HG03520 (cell line): ENCODE measurements around the gene CUBN.

Source experiments
- ATAC-seq: cut with Tn5 transposase; IDR thresholded peaks from one replicate; pipeline ENCODE4 v1.9.1; 2021; ENCODE audit warnings: mild to moderate bottlenecking, moderate library complexity; ENCODE audit not compliant: unreplicated experiment

The CUBN gene

DNA sequence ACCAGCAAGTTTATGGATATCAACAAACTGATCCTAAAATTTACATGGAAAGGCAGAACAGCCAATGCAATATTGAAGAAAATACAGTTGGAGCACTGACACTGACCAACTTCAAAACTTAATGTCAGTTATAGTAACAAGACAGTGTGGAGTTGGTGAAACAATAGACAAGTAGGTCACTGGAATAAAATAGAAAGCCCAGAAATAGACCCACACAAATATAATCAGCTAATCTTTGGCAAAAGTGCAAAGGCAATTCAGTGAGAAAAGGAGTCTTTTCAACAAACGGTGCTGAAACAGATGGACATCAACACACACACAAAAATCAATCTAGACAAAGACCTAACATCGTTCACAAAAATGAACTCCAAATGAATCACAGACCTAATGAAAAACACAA is 326.1 kb downstream of the CUBN start:
- no peak for ATAC-seq

GRCh38 chr10:16799621-16800020 is 330.0 kb downstream of the CUBN start:
- peak; percentile 85 for ATAC-seq

DNA sequence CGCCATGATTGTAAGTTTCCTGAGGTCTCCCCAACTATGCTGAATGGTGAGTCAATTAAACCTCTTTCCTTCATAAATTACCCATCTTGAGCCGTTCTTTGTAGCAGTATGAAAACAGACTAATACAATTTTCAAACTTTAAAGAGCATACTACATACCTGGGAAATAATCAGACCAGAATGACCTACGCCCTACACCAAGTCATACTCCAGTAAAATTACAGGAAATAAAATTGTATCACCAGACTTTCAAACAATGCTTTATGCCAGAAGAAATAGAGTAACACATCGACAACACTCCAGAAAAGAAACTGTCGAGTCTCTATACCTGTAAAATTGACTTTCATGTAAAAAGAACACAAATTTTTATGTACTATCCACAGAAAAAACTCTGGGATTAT is 331.0 kb downstream of the CUBN start:
- ATAC-seq: no peak

- no peak for ATAC-seq
Measured at GRCh38 chr10:16795410-16796073, 334.1 kb downstream of the CUBN start.

- ATAC-seq: no peak
Measured at GRCh38 chr10:16794005-16794404, 335.6 kb downstream of the CUBN start.

DNA sequence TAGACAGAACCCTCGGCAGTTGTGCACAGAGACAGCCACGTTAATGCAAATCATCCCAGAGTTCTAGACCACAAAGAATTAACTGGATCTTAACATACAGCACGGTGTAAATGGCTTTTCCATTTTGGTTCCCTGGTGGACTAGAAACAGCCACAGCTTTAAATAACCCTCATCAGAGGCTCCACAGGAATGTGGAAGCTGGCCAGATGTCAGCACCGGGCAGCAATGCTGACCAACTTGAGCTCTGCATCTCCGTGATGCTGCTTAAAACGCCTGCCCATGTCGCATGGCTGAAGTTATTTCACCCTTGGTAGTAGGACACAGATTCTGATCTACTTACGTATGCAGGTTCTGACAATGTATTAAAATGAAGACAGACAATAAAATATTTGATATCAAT is 336.9 kb downstream of the CUBN start:
- no peak for ATAC-seq

DNA sequence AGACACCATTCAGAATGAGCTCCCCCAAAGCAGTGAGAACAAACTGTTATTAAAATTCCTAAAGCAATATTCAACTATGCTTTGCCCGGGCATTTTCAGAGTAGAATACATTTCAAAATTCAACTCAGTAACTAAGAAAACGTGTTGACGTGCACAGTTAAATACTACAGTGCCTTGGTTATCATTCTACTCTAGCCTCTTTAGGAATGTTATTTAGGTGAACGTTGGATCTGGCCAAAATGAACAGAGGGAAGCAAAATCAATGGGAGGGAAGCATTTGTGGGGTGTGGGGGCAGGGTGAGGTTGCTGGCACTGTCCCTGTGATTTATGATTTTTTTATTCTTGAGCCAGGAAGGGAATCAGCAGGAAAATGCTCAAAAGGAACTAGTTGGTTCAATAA is 339.8 kb downstream of the CUBN start:
- ATAC-seq: no peak

GRCh38 chr10:16789261-16789660 is 340.4 kb downstream of the CUBN start:
- ATAC-seq: no peak

DNA sequence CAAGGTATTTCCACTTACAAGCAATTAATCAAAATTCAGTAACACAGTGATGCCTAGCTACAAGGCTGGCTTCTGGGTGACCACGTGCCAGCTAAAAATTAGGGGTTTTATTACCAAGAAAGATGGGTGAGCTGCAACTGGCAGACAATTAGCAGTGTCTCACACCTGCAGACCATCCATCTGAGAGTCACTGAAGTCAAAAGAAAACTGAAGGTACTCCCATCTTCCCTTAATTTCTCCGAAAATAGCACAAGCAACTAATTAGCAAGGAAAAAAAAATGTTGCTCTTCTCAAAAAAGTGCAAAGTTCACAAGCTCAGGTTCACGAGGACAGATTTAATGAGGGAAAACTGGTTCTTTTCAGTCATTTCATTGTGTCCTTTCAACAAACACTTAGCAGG is 340.8 kb downstream of the CUBN start:
- ATAC-seq: no peak

GRCh38 chr10:16788125-16788524 is 341.5 kb downstream of the CUBN start:
- no peak for ATAC-seq

- ATAC-seq: peak; percentile 81
Measured at GRCh38 chr10:16787361-16787791, 342.2 kb downstream of the CUBN start.

DNA sequence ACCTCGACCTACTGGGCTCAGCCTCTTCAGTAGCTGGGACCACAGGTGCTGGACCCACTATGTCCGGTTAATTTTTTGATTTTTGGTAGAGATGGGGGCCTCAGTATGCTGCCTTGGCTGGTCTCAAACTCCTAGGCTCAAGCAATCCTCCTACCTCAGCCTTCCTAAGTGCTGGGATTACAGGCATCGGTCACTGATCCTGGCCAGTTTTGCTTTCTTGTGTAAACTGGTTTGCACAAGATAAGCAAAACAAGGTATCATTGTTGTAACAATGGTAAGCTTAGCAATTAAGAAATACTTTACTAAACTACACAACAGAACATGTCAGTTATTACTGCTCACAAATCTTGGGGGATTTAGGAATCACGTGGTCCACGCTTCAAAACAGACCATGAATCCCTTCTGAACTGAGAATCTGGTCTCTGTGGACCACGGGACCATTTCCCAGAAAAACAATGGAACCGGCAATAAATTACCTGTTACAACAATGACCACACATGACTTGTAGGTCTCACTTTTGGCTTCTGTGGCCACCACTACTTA is 349.2 kb downstream of the CUBN start:
- ATAC-seq: no peak

DNA sequence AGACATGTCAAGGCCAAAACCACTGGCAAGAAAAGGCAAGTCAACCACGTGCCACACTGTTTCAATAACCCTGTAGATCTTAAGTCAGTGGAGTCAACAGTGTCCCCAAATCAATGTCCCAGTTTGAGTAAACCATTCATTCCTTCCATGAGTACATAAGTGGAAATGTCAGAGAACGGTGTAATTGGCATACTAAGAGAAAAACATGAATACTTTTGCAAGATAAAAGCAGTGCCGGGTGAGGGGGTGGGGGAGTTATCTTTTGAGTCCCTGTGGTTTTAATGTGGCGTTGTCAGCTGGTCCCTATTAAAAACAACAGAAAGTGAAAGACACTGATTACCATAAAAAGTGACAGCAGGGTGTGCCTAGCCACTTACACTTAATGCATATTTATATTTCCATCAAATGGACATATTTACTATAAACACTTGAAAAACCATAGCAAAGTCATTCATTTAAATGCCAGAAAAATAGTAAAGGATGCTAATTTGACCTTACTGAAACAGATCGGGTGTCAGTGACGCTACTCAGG is 350.2 kb downstream of the CUBN start:
- peak; percentile 66 for ATAC-seq

GRCh38 chr10:16777473-16778370 is 351.9 kb downstream of the CUBN start:
- no peak for ATAC-seq

DNA sequence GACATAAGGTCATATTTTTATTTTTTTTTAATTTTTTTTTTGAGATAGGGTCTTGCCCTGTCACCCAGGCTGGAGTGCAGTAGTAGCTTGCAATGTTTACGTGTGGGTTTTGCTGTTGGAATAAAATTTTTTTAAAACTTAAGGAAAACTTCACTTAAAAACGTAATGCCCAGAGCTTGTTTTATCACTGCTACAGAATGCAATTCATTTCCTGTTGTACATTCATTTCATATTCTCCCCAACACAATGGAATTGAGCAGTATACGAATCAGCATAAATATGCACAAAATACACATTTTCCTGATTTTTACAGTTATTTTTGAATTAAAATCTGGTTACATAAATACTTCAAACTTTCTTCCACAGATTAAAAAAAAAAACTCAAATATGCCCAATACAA is 352.7 kb downstream of the CUBN start:
- no peak for ATAC-seq
